Measurements from ENCODE around the gene GRAP. TPM values are rescaled to one million over a fixed set of nuclear protein-coding genes. Genes with fewer than 3 reads are reported as not detected.
"Not testable (repeated sequence)": the region's sequence is repeated elsewhere in the genome, so short reads cannot be mapped to it uniquely, and the experiment has no call there.

The GRAP gene
- total RNA-seq, 8 experiments from 2014 or later: 0.33 to 1.5 (median 0.50) TPM; not detected in 1

GRCh38 chr17:19062718-19063325 lies 16.1 kb upstream of the GRAP start:
- H3K4me3 ChIP-seq; in situ Hi-C loops (cut with MboI; ENCODE audit: low pct_unique_long_range_greater_than_20kb in 2 of 9, low sequenced_read_pairs in 9 of 9, unreplicated experiment in 9 of 9); H3K4me1 ChIP-seq (replicated peaks in 1 of 2); H3K27ac ChIP-seq: not testable (repeated sequence)
- ATAC-seq (replicated peaks in 6 of 8): peak; percentile 65 to 94 (median 86)
- WGBS, 10 experiments: no CpG with 5 or more reads among the region's 20 CpGs

- ATAC-seq (replicated peaks in 6 of 8): peak in 7 of 8 experiments; percentile 62 to 87 (median 82)
- no CpG with 5 or more reads among the region's 51 CpGs for WGBS, 10 experiments
- H3K27ac ChIP-seq; in situ Hi-C loops (cut with MboI; ENCODE audit: low pct_unique_long_range_greater_than_20kb in 2 of 9, low sequenced_read_pairs in 9 of 9, unreplicated experiment in 9 of 9); H3K4me3 ChIP-seq; H3K4me1 ChIP-seq (replicated peaks in 1 of 2): not testable (repeated sequence)
Measured at GRCh38 chr17:19062009-19062717, 15.4 kb upstream of the GRAP start.

- H3K4me3 ChIP-seq; H3K4me1 ChIP-seq (replicated peaks in 1 of 2); in situ Hi-C loops (cut with MboI; ENCODE audit: low pct_unique_long_range_greater_than_20kb in 2 of 9, low sequenced_read_pairs in 9 of 9, unreplicated experiment in 9 of 9); H3K27ac ChIP-seq: not testable (repeated sequence)
- no CpG with 5 or more reads among the region's 12 CpGs for WGBS, 10 experiments
- ATAC-seq (replicated peaks in 6 of 8): peak in 3 of 8 experiments; percentile 90 to 95 (median 93)
Measured at GRCh38 chr17:19055447-19055846, 8.7 kb upstream of the GRAP start.

GRCh38 chr17:19048826-19049225 lies 2.1 kb upstream of the GRAP start:
- ATAC-seq (replicated peaks in 6 of 8); H3K27ac ChIP-seq; H3K4me1 ChIP-seq (replicated peaks in 1 of 2); in situ Hi-C loops (cut with MboI; ENCODE audit: low pct_unique_long_range_greater_than_20kb in 2 of 9, low sequenced_read_pairs in 9 of 9, unreplicated experiment in 9 of 9); H3K4me3 ChIP-seq: not testable (repeated sequence)
- WGBS, 10 experiments: no CpG with 5 or more reads among the region's 7 CpGs

GRCh38 chr17:19047510-19047909 lies 753 bp upstream of the GRAP start:
- H3K4me1 ChIP-seq (replicated peaks in 1 of 2); ATAC-seq (replicated peaks in 6 of 8); in situ Hi-C loops (cut with MboI; ENCODE audit: low pct_unique_long_range_greater_than_20kb in 2 of 9, low sequenced_read_pairs in 9 of 9, unreplicated experiment in 9 of 9); H3K27ac ChIP-seq; H3K4me3 ChIP-seq: not testable (repeated sequence)
- no CpG with 5 or more reads among the region's 7 CpGs for WGBS, 10 experiments

- in situ Hi-C loops (cut with MboI; ENCODE audit: low pct_unique_long_range_greater_than_20kb in 2 of 9, low sequenced_read_pairs in 9 of 9, unreplicated experiment in 9 of 9): not testable (repeated sequence)
Measured at GRCh38 chr17:19044643-19045042, 2.1 kb downstream of the GRAP start.

GRCh38 chr17:19043032-19043431 lies 3.7 kb downstream of the GRAP start:
- WGBS, 10 experiments: no CpG with 5 or more reads among the region's 8 CpGs
- ATAC-seq (replicated peaks in 6 of 8); H3K27ac ChIP-seq; in situ Hi-C loops (cut with MboI; ENCODE audit: low pct_unique_long_range_greater_than_20kb in 2 of 9, low sequenced_read_pairs in 9 of 9, unreplicated experiment in 9 of 9); H3K4me3 ChIP-seq; H3K4me1 ChIP-seq (replicated peaks in 1 of 2): not testable (repeated sequence)

More at GRCh38 chr17:19044643-19045042, 2.1 kb downstream of the GRAP start:
- not testable (repeated sequence) for H3K4me3 ChIP-seq; H3K4me1 ChIP-seq (replicated peaks in 1 of 2); H3K27ac ChIP-seq
- WGBS, 10 experiments: no CpG with 5 or more reads among the region's 9 CpGs
- ATAC-seq (replicated peaks in 6 of 8): peak in 4 of 8 experiments; percentile 43 to 80 (median 60)

GRCh38 chr17:19042369-19042768 lies 4.4 kb downstream of the GRAP start:
- in situ Hi-C loops (cut with MboI; ENCODE audit: low pct_unique_long_range_greater_than_20kb in 2 of 9, low sequenced_read_pairs in 9 of 9, unreplicated experiment in 9 of 9); H3K27ac ChIP-seq; H3K4me3 ChIP-seq; ATAC-seq (replicated peaks in 6 of 8); H3K4me1 ChIP-seq (replicated peaks in 1 of 2): not testable (repeated sequence)
- no CpG with 5 or more reads among the region's 14 CpGs for WGBS, 10 experiments

- no CpG with 5 or more reads among the region's 10 CpGs for WGBS, 10 experiments
- ATAC-seq (replicated peaks in 6 of 8); H3K27ac ChIP-seq; in situ Hi-C loops (cut with MboI; ENCODE audit: low pct_unique_long_range_greater_than_20kb in 2 of 9, low sequenced_read_pairs in 9 of 9, unreplicated experiment in 9 of 9); H3K4me1 ChIP-seq (replicated peaks in 1 of 2); H3K4me3 ChIP-seq: not testable (repeated sequence)
Measured at GRCh38 chr17:19041871-19042270, 4.9 kb downstream of the GRAP start.

- H3K4me3 ChIP-seq; in situ Hi-C loops (cut with MboI; ENCODE audit: low pct_unique_long_range_greater_than_20kb in 2 of 9, low sequenced_read_pairs in 9 of 9, unreplicated experiment in 9 of 9); ATAC-seq (replicated peaks in 6 of 8); H3K4me1 ChIP-seq (replicated peaks in 1 of 2); H3K27ac ChIP-seq: not testable (repeated sequence)
- WGBS, 10 experiments: no CpG with 5 or more reads among the region's 9 CpGs
Measured at GRCh38 chr17:19040350-19040749, 6.4 kb downstream of the GRAP start.

GRCh38 chr17:19038730-19039129 lies 8.0 kb downstream of the GRAP start:
- H3K4me3 ChIP-seq; ATAC-seq (replicated peaks in 6 of 8); in situ Hi-C loops (cut with MboI; ENCODE audit: low pct_unique_long_range_greater_than_20kb in 2 of 9, low sequenced_read_pairs in 9 of 9, unreplicated experiment in 9 of 9); H3K27ac ChIP-seq; H3K4me1 ChIP-seq (replicated peaks in 1 of 2): not testable (repeated sequence)
- no CpG with 5 or more reads among the region's 12 CpGs for WGBS, 10 experiments

GRCh38 chr17:19038007-19038406 lies 8.8 kb downstream of the GRAP start:
- H3K27ac ChIP-seq; H3K4me3 ChIP-seq; in situ Hi-C loops (cut with MboI; ENCODE audit: low pct_unique_long_range_greater_than_20kb in 2 of 9, low sequenced_read_pairs in 9 of 9, unreplicated experiment in 9 of 9); H3K4me1 ChIP-seq (replicated peaks in 1 of 2): not testable (repeated sequence)
- no CpG with 5 or more reads among the region's 17 CpGs for WGBS, 10 experiments
- peak; percentile 27 to 83 (median 70) for ATAC-seq (replicated peaks in 6 of 8)

GRCh38 chr17:19037547-19037946 lies 9.2 kb downstream of the GRAP start:
- ATAC-seq (replicated peaks in 6 of 8); H3K27ac ChIP-seq; H3K4me1 ChIP-seq (replicated peaks in 1 of 2); H3K4me3 ChIP-seq; in situ Hi-C loops (cut with MboI; ENCODE audit: low pct_unique_long_range_greater_than_20kb in 2 of 9, low sequenced_read_pairs in 9 of 9, unreplicated experiment in 9 of 9): not testable (repeated sequence)
- WGBS, 10 experiments: no CpG with 5 or more reads among the region's 6 CpGs

GRCh38 chr17:19036186-19036585 lies 10.6 kb downstream of the GRAP start:
- no CpG with 5 or more reads among the region's 6 CpGs for WGBS, 10 experiments
- H3K4me1 ChIP-seq (replicated peaks in 1 of 2); ATAC-seq (replicated peaks in 6 of 8); H3K4me3 ChIP-seq; in situ Hi-C loops (cut with MboI; ENCODE audit: low pct_unique_long_range_greater_than_20kb in 2 of 9, low sequenced_read_pairs in 9 of 9, unreplicated experiment in 9 of 9); H3K27ac ChIP-seq: not testable (repeated sequence)
